HepG2 (cell line): ENCODE measurements around the gene OTOP3. TPM values are rescaled to one million over a fixed set of nuclear protein-coding genes. Genes with fewer than 3 reads are reported as not detected.

Experiments
- ATAC-seq: fragments of 200-7000 bp; cut with Tn5 transposase; 3 replicates; pipeline ENCODE4 v1.9.1; 2020; ENCODE audit warnings: mild to moderate bottlenecking, moderate library complexity
- BruUV-seq: library from RNA; stranded (reverse); fragments of 400-500 nt; replicated peaks from 2 replicates; lab custom pipeline; 2021; lab: Mats Ljungman, UMichigan
- CTCF ChIA-PET: fragments of 300-600 bp; formaldehyde crosslinking; extraction: SDS; loops from one replicate; lab custom pipeline; 2021; ENCODE audit warnings: low total read pairs, inconsistent platforms, low intra/inter-chr PET ratio; lab: Yijun Ruan, JAX
- POLR2A ChIA-PET: fragments of 350-600 bp; sonication (Branson Sonifier 250); formaldehyde crosslinking; loops from one replicate; lab custom pipeline; 2020; ENCODE audit warnings: antibody characterized with exemption, inconsistent platforms; lab: Yijun Ruan, JAX
- DNase-seq: peaks from one replicate; pipeline ENCODE4 v3.0.0-alpha.2; 2015; ENCODE audit warnings: low spot score
- FAIRE-seq: peaks from 3 replicates; lab custom pipeline; 2011; peaks lifted over from hg19 to GRCh38; lab: Jason Lieb, UNC
- H2AFZ ChIP-seq: one replicate; pipeline ENCODE4 v1.6.1; 2011; ENCODE audit warnings: low read length, inconsistent platforms
- H3K27ac ChIP-seq: fragments of 300-600 bp; 3 replicates; pipeline ENCODE4 v1.8.0; 2011; ENCODE audit warnings: mixed run types, mild to moderate bottlenecking, mixed read lengths, low read length, inconsistent platforms; ENCODE audit not compliant: insufficient read depth; ENCODE audit errors: extremely low read length
- H3K27me3 ChIP-seq, 2 experiments: fragments of 200-600 bp in 1 of 2; 2 replicates in 1 of 2; 3 replicates in 1 of 2; pipeline versions ENCODE4 v1.6.0 to v1.8.0; 2011; ENCODE audit warnings: low read length in 2 of 2, mild to moderate bottlenecking in 2 of 2, moderate library complexity in 2 of 2, inconsistent platforms in 1 of 2; ENCODE audit not compliant: insufficient read depth in 2 of 2, control insufficient read depth in 1 of 2
- H3K36me3 ChIP-seq, 2 experiments: fragments of 200-600 bp in 1 of 2; replicated peaks in 1 of 2; 2 replicates in 1 of 2; 3 replicates in 1 of 2; pipeline versions ENCODE4 v1.5.1 to v1.8.0; 2011; ENCODE audit warnings: low read length in 2 of 2, inconsistent platforms in 1 of 2; ENCODE audit not compliant: insufficient read depth in 2 of 2, control insufficient read depth in 1 of 2
- H3K4me1 ChIP-seq: 2 replicates; pipeline ENCODE4 v1.5.1; 2012; ENCODE audit warnings: low read length, inconsistent platforms; ENCODE audit not compliant: insufficient read depth
- H3K4me2 ChIP-seq: 2 replicates; pipeline ENCODE4 v1.6.0; 2011; ENCODE audit warnings: low read depth, low read length, inconsistent platforms
- H3K4me3 ChIP-seq, 3 experiments: fragments of 200-600 bp in 1 of 3; sonication (generic), shearing (Covaris generic) in 1 of 3; replicated peaks in 1 of 3; 2 replicates each; pipeline ENCODE4 v1.5.1; 2011 to 2016; ENCODE audit warnings: low read length in 3 of 3, inconsistent platforms in 2 of 3, low read depth in 2 of 3, mild to moderate bottlenecking in 2 of 3, control low read depth in 1 of 3, mixed read lengths in 1 of 3; ENCODE audit not compliant: insufficient read depth in 1 of 3
- H3K79me2 ChIP-seq: one replicate; pipeline ENCODE4 v1.6.1; 2011; ENCODE audit warnings: low read length, inconsistent platforms; ENCODE audit not compliant: insufficient read depth
- H3K9ac ChIP-seq: 2 replicates; pipeline ENCODE4 v1.6.0; 2011; ENCODE audit warnings: mild to moderate bottlenecking, low read depth, low read length, inconsistent platforms; ENCODE audit not compliant: insufficient read depth
- H3K9me3 ChIP-seq: 2 replicates; pipeline ENCODE4 v1.5.1; 2012; ENCODE audit warnings: mild to moderate bottlenecking, low read length
- H4K20me1 ChIP-seq: 2 replicates; pipeline ENCODE4 v1.6.0; 2011; ENCODE audit warnings: inconsistent platforms, mild to moderate bottlenecking, low read length, moderate library complexity; ENCODE audit not compliant: insufficient read depth
- CHCHD3 ChIP-seq: sonication (generic); formaldehyde crosslinking; IDR thresholded peaks from 2 replicates; pipeline ENCODE4 v1.8.0; 2022; ENCODE audit warnings: mild to moderate bottlenecking, missing genetic modification reagents, moderate library complexity
- KDM2A ChIP-seq: sonication (generic); formaldehyde crosslinking; IDR thresholded peaks from 2 replicates; pipeline ENCODE4 v1.4.0; 2020; ENCODE audit warnings: low read depth, missing genetic modification reagents, borderline replicate concordance
- KLF16 ChIP-seq, 2 experiments: sonication (generic) in 1 of 2; formaldehyde crosslinking in 1 of 2; IDR thresholded peaks; 2 replicates each; pipeline versions ENCODE4 v1.6.1 to v1.8.0; 2016 to 2023; ENCODE audit warnings: missing genetic modification reagents in 2 of 2, missing compliant biosample characterization in 1 of 2
- MIER3 ChIP-seq: IDR thresholded peaks from 2 replicates; pipeline ENCODE4 v1.6.1; 2016; ENCODE audit warnings: missing compliant biosample characterization, borderline replicate concordance
- RXRB ChIP-seq: IDR thresholded peaks from 2 replicates; pipeline ENCODE4 v1.6.1; 2016; ENCODE audit warnings: borderline replicate concordance, missing genetic modification reagents, missing compliant biosample characterization
- SAP130 ChIP-seq: IDR thresholded peaks from 2 replicates; pipeline ENCODE4 v1.6.1; 2016; ENCODE audit warnings: low read depth
- TARDBP ChIP-seq: sonication (generic); formaldehyde crosslinking; IDR thresholded peaks from 2 replicates; pipeline ENCODE4 v1.8.0; 2022; ENCODE audit warnings: mild to moderate bottlenecking, missing genetic modification reagents
- ZFY ChIP-seq: sonication (generic); formaldehyde crosslinking; IDR thresholded peaks from 2 replicates; pipeline ENCODE4 v1.4.0; 2020; ENCODE audit warnings: missing genetic modification reagents
- ZNF446 ChIP-seq: sonication (generic); formaldehyde crosslinking; IDR thresholded peaks from 2 replicates; pipeline ENCODE4 v1.5.0; 2020; ENCODE audit warnings: mild to moderate bottlenecking, missing genetic modification reagents
- ZSCAN25 ChIP-seq: sonication (generic); formaldehyde crosslinking; IDR thresholded peaks from 2 replicates; pipeline ENCODE4 v1.8.0; 2022; ENCODE audit warnings: mild to moderate bottlenecking, missing genetic modification reagents
- WGBS: methylation state at CpG from one replicate; pipeline ENCODE4 v1.1.6; 2017; ENCODE audit warnings: low lambda C conversion rate; 5-methylcytosine and 5-hydroxymethylcytosine counted together
- in situ Hi-C: cut with HindIII; loops from 2 replicates; pipeline ENCODE4 v1.10.0; 2017; ENCODE audit warnings: low pct_unique_long_range_greater_than_20kb; ENCODE audit not compliant: extremely low pct_ligation_motif_present
- intact Hi-C: fragments of 100-400 bp; cut with micrococcal nuclease; formaldehyde crosslinking; loops from one replicate; pipeline ENCODE4 v1.10.0; 2022; ENCODE audit not compliant: unreplicated experiment
- polyA plus RNA-seq, 8 experiments: library from polyadenylated mRNA; depleted of rRNA in 3 of 8; stranded (reverse) in 7 of 8; unstranded in 1 of 8; fragments of >200 nt; fragmentation: Illumina TruSeq in 4 of 8; extraction: Trizol in 4 of 8; gene quantifications; 2 replicates each; pipeline versions ENCODE4 v1.2.1 to v1.2.3, GENCODE V29; 2011 to 2016; ENCODE audit warnings: low read depth in 4 of 8, missing spikeins in 1 of 8, mixed read lengths in 1 of 8; ENCODE audit not compliant: insufficient read depth in 1 of 8
- total RNA-seq, 5 experiments: library from RNA; depleted of rRNA; stranded (reverse); fragments of >200 nt; fragmentation: Illumina TruSeq; extraction: Trizol; gene quantifications; 2 replicates each; pipeline ENCODE4 v1.2.3, GENCODE V29; 2016; ENCODE audit warnings: low read depth in 1 of 5
- TF ChIP-seq, protein P1 (sequence below): sonication (generic); formaldehyde crosslinking; IDR thresholded peaks from 2 replicates; pipeline ENCODE4 v1.9.0; 2022; ENCODE audit warnings: low read depth, missing genetic modification reagents
- TF ChIP-seq, protein P2 (sequence below): IDR thresholded peaks from 2 replicates; pipeline ENCODE4 v1.6.1; 2016; ENCODE audit warnings: mild to moderate bottlenecking, missing biosample characterization, missing genetic modification reagents
- TF ChIP-seq, protein P3 (sequence below): sonication (generic); formaldehyde crosslinking; IDR thresholded peaks from 2 replicates; pipeline ENCODE4 v1.5.1; 2020; ENCODE audit warnings: mild to moderate bottlenecking, missing genetic modification reagents, moderate library complexity
- TF ChIP-seq, protein P4 (sequence below): sonication (generic); formaldehyde crosslinking; IDR thresholded peaks from 2 replicates; pipeline ENCODE4 v1.4.0; 2020; ENCODE audit warnings: low read depth, mild to moderate bottlenecking, missing genetic modification reagents

The OTOP3 gene
- total and polyA plus RNA-seq, 2 of the 13 experiments (the other 11 are each of a cell fraction or from before 2014, with no cell fraction given), result not detected

DNA sequence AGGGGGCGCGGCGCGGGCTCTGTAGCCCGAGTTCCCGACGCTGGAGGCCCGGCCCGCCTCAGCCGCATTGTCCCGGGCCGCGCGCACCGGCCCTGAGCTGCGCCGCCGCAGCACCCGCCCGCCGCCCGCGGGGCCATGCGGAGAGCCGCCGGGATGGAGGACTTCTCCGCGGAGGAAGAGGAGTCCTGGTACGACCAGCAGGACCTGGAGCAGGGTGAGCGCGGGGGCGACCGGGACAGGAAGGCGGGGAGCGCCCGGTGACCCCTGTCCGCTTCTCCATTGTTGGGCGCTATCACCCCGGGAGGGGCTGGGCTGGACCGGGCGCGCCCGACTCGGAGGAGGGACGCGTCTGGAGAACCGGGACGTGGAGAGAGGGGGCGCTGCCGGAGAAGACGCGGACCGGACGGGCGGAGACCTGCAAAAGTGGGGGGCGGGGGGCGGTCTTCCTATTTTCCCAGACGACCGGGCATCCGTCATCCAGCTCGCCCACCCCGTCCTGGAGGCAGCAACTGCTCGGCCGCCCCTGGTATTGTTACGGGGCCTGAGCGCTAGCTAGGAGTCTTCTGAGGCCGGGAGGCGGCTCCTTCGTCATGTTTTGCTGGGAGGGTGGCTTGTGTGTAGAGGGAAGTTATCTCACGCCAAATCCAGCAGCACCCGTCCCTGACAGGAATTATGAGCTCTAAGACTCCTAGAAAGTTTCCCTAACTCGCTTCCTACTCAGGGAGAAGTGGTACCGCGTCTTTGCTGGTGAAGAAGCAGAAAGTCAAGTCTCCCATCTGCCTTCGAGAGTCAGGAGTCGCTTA lies 52.4 kb downstream of the OTOP3 start:
- Histone ChIP-seq H3K27me3 (peaks cover 0 to 9% of the 10 kb centered on the region in 2 experiments; a peak in 2 of 5 replicates), H3K79me2 (no peaks in the 10 kb centered on the region), H2AFZ (no peak overlapping the region), H3K9ac (peak overlapping the region; percentile 41; the same call in 1 of the 2 replicates), H3K27ac (no peak overlapping the region), H3K4me1 (peaks cover 51% of the 10 kb centered on the region), H3K36me3 (no peaks in the 10 kb centered on the region), H3K4me3 (peak overlapping the region; percentile 63 to 82 (median 80)), H3K4me2 (peak overlapping the region; percentile 75), H4K20me1 (no peaks in the 10 kb centered on the region), H3K9me3 (no peaks in the 10 kb centered on the region)
- peak; percentile 72 for ATAC-seq
- BruUV-seq, result no TSS peak
- CTCF ChIA-PET, result no interaction called here
- in situ Hi-C loops, result no loop called here
- DNase-seq, result no peak
- intact Hi-C loops, result loop anchor here (1.0 kb wide), 1 partner anchor 46 kb away; no protein-coding TSS in a partner anchor
- POLR2A ChIA-PET, result interaction anchor here (1.0 to 3.7 kb wide), 10 partner anchors 9 to 143 kb away, joined by 3 to 50 read pairs (median 6); partner anchors contain the start of genes ARMC7, ATP5PD, FDXR and HID1
- no peak for FAIRE-seq
- WGBS, result 9% methylated on average over 46 of the region's 76 CpGs
- TF ChIP-seq ZFY (peak; percentile 29; the same call in 1 of the 2 replicates), SAP130 (CRISPR knock-in tag) (peak; percentile 54), TARDBP (CRISPR knock-in tag) (no peak), ZNF446 (CRISPR knock-in tag) (no peak), RXRB (CRISPR knock-in tag) (0 out of 2 replicates have a peak, but pooled peaks have one; percentile 17), ZSCAN25 (CRISPR knock-in tag) (0 out of 2 replicates have a peak, but pooled peaks have one; percentile 8), CHCHD3 (CRISPR knock-in tag) (0 out of 2 replicates have a peak, but pooled peaks have one; percentile 1), MIER3 (CRISPR knock-in tag) (peak; percentile 35; the same call in 1 of the 2 replicates), KLF16 (CRISPR knock-in tag; IDR thresholded peaks at IDR 0.05) (0 out of 4 replicates have a peak, but pooled peaks of 1 of the 2 experiments have one; percentile 20), KDM2A (CRISPR knock-in tag) (peak; percentile 50; the same call in 1 of the 2 replicates)
- TF ChIP-seq, protein P1, sequence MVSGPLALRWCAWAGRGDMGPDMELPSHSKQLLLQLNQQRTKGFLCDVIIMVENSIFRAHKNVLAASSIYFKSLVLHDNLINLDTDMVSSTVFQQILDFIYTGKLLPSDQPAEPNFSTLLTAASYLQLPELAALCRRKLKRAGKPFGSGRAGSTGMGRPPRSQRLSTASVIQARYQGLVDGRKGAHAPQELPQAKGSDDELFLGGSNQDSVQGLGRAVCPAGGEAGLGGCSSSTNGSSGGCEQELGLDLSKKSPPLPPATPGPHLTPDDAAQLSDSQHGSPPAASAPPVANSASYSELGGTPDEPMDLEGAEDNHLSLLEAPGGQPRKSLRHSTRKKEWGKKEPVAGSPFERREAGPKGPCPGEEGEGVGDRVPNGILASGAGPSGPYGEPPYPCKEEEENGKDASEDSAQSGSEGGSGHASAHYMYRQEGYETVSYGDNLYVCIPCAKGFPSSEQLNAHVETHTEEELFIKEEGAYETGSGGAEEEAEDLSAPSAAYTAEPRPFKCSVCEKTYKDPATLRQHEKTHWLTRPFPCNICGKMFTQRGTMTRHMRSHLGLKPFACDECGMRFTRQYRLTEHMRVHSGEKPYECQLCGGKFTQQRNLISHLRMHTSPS (CRISPR knock-in tag), result 0 out of 2 replicates have a peak, but pooled peaks have one; percentile 11
- TF ChIP-seq, protein P2, sequence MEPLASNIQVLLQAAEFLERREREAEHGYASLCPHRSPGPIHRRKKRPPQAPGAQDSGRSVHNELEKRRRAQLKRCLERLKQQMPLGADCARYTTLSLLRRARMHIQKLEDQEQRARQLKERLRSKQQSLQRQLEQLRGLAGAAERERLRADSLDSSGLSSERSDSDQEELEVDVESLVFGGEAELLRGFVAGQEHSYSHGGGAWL (CRISPR knock-in tag), result peak; percentile 26; the same call in 1 of the 2 replicates
- TF ChIP-seq, protein P3, sequence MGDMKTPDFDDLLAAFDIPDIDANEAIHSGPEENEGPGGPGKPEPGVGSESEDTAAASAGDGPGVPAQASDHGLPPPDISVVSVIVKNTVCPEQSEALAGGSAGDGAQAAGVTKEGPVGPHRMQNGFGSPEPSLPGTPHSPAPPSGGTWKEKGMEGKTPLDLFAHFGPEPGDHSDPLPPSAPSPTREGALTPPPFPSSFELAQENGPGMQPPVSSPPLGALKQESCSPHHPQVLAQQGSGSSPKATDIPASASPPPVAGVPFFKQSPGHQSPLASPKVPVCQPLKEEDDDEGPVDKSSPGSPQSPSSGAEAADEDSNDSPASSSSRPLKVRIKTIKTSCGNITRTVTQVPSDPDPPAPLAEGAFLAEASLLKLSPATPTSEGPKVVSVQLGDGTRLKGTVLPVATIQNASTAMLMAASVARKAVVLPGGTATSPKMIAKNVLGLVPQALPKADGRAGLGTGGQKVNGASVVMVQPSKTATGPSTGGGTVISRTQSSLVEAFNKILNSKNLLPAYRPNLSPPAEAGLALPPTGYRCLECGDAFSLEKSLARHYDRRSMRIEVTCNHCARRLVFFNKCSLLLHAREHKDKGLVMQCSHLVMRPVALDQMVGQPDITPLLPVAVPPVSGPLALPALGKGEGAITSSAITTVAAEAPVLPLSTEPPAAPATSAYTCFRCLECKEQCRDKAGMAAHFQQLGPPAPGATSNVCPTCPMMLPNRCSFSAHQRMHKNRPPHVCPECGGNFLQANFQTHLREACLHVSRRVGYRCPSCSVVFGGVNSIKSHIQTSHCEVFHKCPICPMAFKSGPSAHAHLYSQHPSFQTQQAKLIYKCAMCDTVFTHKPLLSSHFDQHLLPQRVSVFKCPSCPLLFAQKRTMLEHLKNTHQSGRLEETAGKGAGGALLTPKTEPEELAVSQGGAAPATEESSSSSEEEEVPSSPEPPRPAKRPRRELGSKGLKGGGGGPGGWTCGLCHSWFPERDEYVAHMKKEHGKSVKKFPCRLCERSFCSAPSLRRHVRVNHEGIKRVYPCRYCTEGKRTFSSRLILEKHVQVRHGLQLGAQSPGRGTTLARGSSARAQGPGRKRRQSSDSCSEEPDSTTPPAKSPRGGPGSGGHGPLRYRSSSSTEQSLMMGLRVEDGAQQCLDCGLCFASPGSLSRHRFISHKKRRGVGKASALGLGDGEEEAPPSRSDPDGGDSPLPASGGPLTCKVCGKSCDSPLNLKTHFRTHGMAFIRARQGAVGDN (CRISPR knock-in tag), result peak; percentile 58
- TF ChIP-seq, protein P4, sequence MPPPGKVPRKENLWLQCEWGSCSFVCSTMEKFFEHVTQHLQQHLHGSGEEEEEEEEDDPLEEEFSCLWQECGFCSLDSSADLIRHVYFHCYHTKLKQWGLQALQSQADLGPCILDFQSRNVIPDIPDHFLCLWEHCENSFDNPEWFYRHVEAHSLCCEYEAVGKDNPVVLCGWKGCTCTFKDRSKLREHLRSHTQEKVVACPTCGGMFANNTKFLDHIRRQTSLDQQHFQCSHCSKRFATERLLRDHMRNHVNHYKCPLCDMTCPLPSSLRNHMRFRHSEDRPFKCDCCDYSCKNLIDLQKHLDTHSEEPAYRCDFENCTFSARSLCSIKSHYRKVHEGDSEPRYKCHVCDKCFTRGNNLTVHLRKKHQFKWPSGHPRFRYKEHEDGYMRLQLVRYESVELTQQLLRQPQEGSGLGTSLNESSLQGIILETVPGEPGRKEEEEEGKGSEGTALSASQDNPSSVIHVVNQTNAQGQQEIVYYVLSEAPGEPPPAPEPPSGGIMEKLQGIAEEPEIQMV (CRISPR knock-in tag), result no peak
